Upper lobe of left lung (tissue), 6 donors: ENCODE measurements around the gene MRPL19. TPM values are rescaled to one million over a fixed set of nuclear protein-coding genes. Genes with fewer than 3 reads are reported as not detected.
A peak's percentile ranks its signal among the peaks of the same experiment; 100 is the strongest.
"Not testable (repeated sequence)": the region's sequence is repeated elsewhere in the genome, so short reads cannot be mapped to it uniquely, and the experiment has no call there.

Experiments
- ATAC-seq, 2 donors: fragments of 200-7000 bp; cut with Tn5 transposase; one replicate each; pipeline ENCODE4 v1.9.1; 2022; ENCODE audit warnings: mild to moderate bottlenecking in 2 of 2, moderate library complexity in 2 of 2; ENCODE audit not compliant: low FRiP score in 2 of 2
- DNase-seq, 2 donors: peaks; one replicate each; pipeline ENCODE4 v3.0.0-alpha.2; 2019 to 2020
- H3K27ac ChIP-seq, 4 donors: fragments of 200-600 bp; sonication (generic); one replicate each; pipeline ENCODE4 v1.5.1; 2016 to 2019
- H3K27me3 ChIP-seq, 4 donors: fragments of 200-600 bp; sonication (generic); one replicate each; pipeline ENCODE4 v1.5.1; 2017 to 2019
- H3K36me3 ChIP-seq, 4 donors: fragments of 200-600 bp; sonication (generic); one replicate each; pipeline ENCODE4 v1.5.1; 2016 to 2019
- H3K4me1 ChIP-seq, 4 donors: fragments of 200-600 bp; sonication (generic); one replicate each; pipeline ENCODE4 v1.5.1; 2018 to 2019
- H3K4me3 ChIP-seq, 4 donors: fragments of 200-600 bp; sonication (generic); one replicate each; pipeline ENCODE4 v1.5.1; 2017 to 2019; ENCODE audit warnings: mild to moderate bottlenecking in 2 of 4, moderate library complexity in 1 of 4
- H3K9me3 ChIP-seq, 4 donors: fragments of 200-600 bp; sonication (generic); one replicate each; pipeline ENCODE4 v1.5.1; 2018 to 2019
- EP300 ChIP-seq, 4 donors: sonication (generic); formaldehyde crosslinking; IDR thresholded peaks; one replicate each; pipeline ENCODE4 v1.5.1; 2017; ENCODE audit warnings: antibody characterized with exemption in 4 of 4, control low read depth in 2 of 4
- POLR2A ChIP-seq, 4 donors: fragments of 450-650 bp; IDR thresholded peaks; one replicate each; pipeline ENCODE4 v1.5.1; 2016 to 2017; ENCODE audit warnings: antibody characterized with exemption in 4 of 4, mild to moderate bottlenecking in 2 of 4
- POLR2AphosphoS5 ChIP-seq, 2 donors: sonication (generic); formaldehyde crosslinking; IDR thresholded peaks; one replicate each; pipeline ENCODE4 v1.5.1; 2017; ENCODE audit warnings: antibody characterized with exemption in 2 of 2
- WGBS, 2 donors: methylation state at CpG; one replicate each; pipeline ENCODE4 v1.1.5; 2017 to 2018; 5-methylcytosine and 5-hydroxymethylcytosine counted together
- total RNA-seq, 6 donors: library from RNA; depleted of rRNA in 4 of 6; stranded (reverse); fragments of >200 nt in 4 of 6; gene quantifications; one replicate each; pipeline versions ENCODE4 v1.1.0 to v1.2.1, GENCODE V29; 2016 to 2021
- TF ChIP-seq, protein P1 (sequence below), 6 experiments: fragments of 450-650 bp in 4 of 6; fragments of 200-600 bp in 2 of 6; sonication (generic) in 2 of 6; IDR thresholded peaks; one replicate each; pipeline ENCODE4 v1.5.1; 2016 to 2019; ENCODE audit warnings: antibody characterized with exemption in 6 of 6
- donor health status: DM: no; HTN: no; CAD: no; lungs with moderate emphysema.
- donor health status: DM: no; HTN: yes; CAD: no; lungs with severe emphysema.

The MRPL19 gene
- total RNA-seq, 6 donors from 2014 or later, result 23.4 to 34.3 (median 30.7) TPM

DNA sequence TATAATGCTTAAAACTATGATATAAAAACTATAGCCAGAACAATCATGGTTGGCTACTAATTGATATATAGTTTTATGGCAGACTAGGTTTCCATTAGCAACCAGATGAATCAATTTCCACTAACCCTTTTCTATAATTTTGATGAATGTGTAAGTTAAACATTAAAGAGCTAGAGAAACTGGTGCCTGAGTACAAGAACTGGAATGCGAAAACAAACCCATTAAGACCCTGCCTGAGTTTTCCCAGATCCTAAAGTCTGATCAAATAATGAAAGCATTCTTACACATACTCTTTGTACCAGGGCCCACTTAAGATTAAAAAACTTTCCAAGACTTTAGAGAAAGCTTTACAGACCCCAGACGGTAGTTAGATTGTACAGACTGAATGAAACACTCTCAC, 21.3 kb downstream of the MRPL19 start:
- Histone ChIP-seq H3K4me3 (no peak overlapping the region), H3K27me3 (no peaks in the 10 kb centered on the region), H3K36me3 (peaks cover 3 to 67% (median 10%) of the 10 kb centered on the region in 4 donors), H3K27ac (peak overlapping the region in 1 of 4 donors; percentile 30), H3K9me3 (no peaks in the 10 kb centered on the region), H3K4me1 (no peaks in the 10 kb centered on the region)
- DNase-seq (no peak), ATAC-seq (no peak)
- WGBS, 2 donors, result 79 to 80% methylated on average over 2 of the region's 2 CpGs
- no peak for TF ChIP-seq POLR2A (IDR thresholded peaks at IDR 0.05)
- no peak for TF ChIP-seq POLR2AphosphoS5 (IDR thresholded peaks at IDR 0.05)
- TF ChIP-seq, protein P1, sequence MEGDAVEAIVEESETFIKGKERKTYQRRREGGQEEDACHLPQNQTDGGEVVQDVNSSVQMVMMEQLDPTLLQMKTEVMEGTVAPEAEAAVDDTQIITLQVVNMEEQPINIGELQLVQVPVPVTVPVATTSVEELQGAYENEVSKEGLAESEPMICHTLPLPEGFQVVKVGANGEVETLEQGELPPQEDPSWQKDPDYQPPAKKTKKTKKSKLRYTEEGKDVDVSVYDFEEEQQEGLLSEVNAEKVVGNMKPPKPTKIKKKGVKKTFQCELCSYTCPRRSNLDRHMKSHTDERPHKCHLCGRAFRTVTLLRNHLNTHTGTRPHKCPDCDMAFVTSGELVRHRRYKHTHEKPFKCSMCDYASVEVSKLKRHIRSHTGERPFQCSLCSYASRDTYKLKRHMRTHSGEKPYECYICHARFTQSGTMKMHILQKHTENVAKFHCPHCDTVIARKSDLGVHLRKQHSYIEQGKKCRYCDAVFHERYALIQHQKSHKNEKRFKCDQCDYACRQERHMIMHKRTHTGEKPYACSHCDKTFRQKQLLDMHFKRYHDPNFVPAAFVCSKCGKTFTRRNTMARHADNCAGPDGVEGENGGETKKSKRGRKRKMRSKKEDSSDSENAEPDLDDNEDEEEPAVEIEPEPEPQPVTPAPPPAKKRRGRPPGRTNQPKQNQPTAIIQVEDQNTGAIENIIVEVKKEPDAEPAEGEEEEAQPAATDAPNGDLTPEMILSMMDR (IDR thresholded peaks at IDR 0.05), result no peak
- no peak for TF ChIP-seq EP300 (IDR thresholded peaks at IDR 0.05)

- 65 to 84% methylated on average over 4 of the region's 4 CpGs for WGBS, 2 donors
- peaks cover 3 to 12% (median 4%) of the 10 kb centered on the region in 4 donors for H3K36me3 ChIP-seq
- not testable (repeated sequence) for H3K27ac ChIP-seq, H3K27me3 ChIP-seq, H3K4me1 ChIP-seq, H3K9me3 ChIP-seq, H3K4me3 ChIP-seq, ATAC-seq
- peak in 1 of 2 donors; percentile 21 for DNase-seq
Observed at GRCh38 chr2:75675423-75675822, 28.8 kb downstream of the MRPL19 start.

- H3K4me1 ChIP-seq, result peaks cover 0 to 3% (median 0%) of the 10 kb centered on the region in 4 donors
- TF ChIP-seq, protein P1 (IDR thresholded peaks at IDR 0.05), result no peak
- TF ChIP-seq POLR2A (IDR thresholded peaks at IDR 0.05) (no peak), EP300 (IDR thresholded peaks at IDR 0.05) (no peak), POLR2AphosphoS5 (IDR thresholded peaks at IDR 0.05) (no peak)
- ATAC-seq (no peak), DNase-seq (no peak)
- no peak overlapping the region for H3K4me3 ChIP-seq
- H3K27me3 ChIP-seq, result no peaks in the 10 kb centered on the region
- no peaks in the 10 kb centered on the region for H3K9me3 ChIP-seq
- peaks cover 3 to 11% (median 4%) of the 10 kb centered on the region in 4 donors for H3K36me3 ChIP-seq
- H3K27ac ChIP-seq, result no peak overlapping the region
- WGBS, 2 donors, result 74 to 92% methylated on average over 3 of the region's 3 CpGs
Observed at GRCh38 chr2:75675908-75676307, 29.3 kb downstream of the MRPL19 start.

DNA sequence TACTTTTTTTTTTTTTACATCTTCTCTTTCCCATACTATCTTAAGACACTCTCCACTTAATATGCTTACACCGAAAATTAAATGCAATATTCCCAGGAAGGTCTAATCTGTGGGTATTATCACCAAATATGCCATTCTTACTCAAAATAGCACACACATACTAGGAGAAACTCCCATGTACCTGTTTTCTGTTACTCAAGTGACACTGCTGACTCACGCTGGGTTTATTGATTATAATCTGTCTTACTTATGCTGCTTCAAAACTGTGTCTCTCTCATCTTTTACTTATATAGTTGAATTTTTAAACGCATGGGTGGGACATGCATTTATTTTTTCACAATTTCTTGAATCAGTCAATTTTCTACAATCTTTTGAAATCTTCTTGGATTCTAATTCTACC, 29.9 kb downstream of the MRPL19 start:
- TF ChIP-seq POLR2A (IDR thresholded peaks at IDR 0.05), result no peak
- TF ChIP-seq POLR2AphosphoS5 (IDR thresholded peaks at IDR 0.05), result no peak
- TF ChIP-seq, protein P1 (IDR thresholded peaks at IDR 0.05), result no peak
- no peak for TF ChIP-seq EP300 (IDR thresholded peaks at IDR 0.05)
- peaks cover under 1 to 15% (median 6%) of the 10 kb centered on the region in 4 donors for H3K36me3 ChIP-seq
- no peak for ATAC-seq
- H3K4me3 ChIP-seq, result no peak overlapping the region
- no peaks in the 10 kb centered on the region for H3K9me3 ChIP-seq
- no peaks in the 10 kb centered on the region for H3K27me3 ChIP-seq
- WGBS, 2 donors, result 92 to 93% methylated on average over 3 of the region's 3 CpGs
- DNase-seq, result no peak
- peaks cover 0 to 3% (median 0%) of the 10 kb centered on the region in 4 donors for H3K4me1 ChIP-seq
- H3K27ac ChIP-seq, result no peak overlapping the region

DNA sequence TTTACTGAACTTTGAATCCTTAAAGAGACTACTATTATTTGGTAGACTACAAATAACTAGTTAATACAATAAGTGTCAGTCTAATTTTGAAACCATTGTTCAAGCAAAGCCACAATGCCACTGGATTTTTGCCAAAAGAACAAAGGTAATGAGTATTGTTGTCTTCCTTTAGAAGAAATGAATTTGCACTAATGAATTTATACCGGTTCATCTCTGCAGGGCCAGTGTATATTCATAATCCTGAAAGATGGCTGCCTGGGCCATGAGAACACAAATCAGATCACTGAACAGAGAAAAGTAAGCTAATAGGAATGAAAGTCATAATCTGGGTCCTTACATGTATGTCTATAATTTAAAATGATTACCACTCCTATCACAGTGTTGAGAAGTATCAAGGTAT, 33.0 kb downstream of the MRPL19 start:
- no peaks in the 10 kb centered on the region for H3K27me3 ChIP-seq
- WGBS, 2 donors, result 76 to 78% methylated on average over 1 of the region's 1 CpG
- ATAC-seq, result no peak
- peaks cover 0 to 3% (median 0%) of the 10 kb centered on the region in 4 donors for H3K4me1 ChIP-seq
- H3K36me3 ChIP-seq, result peaks cover 0 to 16% (median 10%) of the 10 kb centered on the region in 4 donors
- no peak overlapping the region for H3K27ac ChIP-seq
- no peaks in the 10 kb centered on the region for H3K9me3 ChIP-seq
- TF ChIP-seq EP300 (IDR thresholded peaks at IDR 0.05) (no peak), POLR2A (IDR thresholded peaks at IDR 0.05) (no peak), POLR2AphosphoS5 (IDR thresholded peaks at IDR 0.05) (no peak)
- TF ChIP-seq, protein P1 (IDR thresholded peaks at IDR 0.05), result no peak
- DNase-seq, result no peak
- no peak overlapping the region for H3K4me3 ChIP-seq
